IgD-negative memory B cell (primary cell): ENCODE data around the gene EHD4. TPM values are rescaled to one million over a fixed set of nuclear protein-coding genes. Genes with fewer than 3 reads are reported as not detected.

Experiments
- H3K27ac Mint-ChIP-seq, 3 donors: one replicate each; pipeline ENCODE4 v1.8.0; 2020 to 2022; ENCODE audit warnings: mild to moderate bottlenecking in 3 of 3, mixed read lengths in 3 of 3, moderate library complexity in 1 of 3
- H3K27me3 Mint-ChIP-seq: one replicate; pipeline ENCODE4 v1.8.0; 2021; ENCODE audit warnings: mixed read lengths
- H3K36me3 Mint-ChIP-seq: one replicate; pipeline ENCODE4 v1.8.0; 2020; ENCODE audit warnings: mild to moderate bottlenecking, mixed read lengths
- H3K4me1 Mint-ChIP-seq, 3 donors: one replicate each; pipeline ENCODE4 v1.8.0; 2020 to 2022; ENCODE audit warnings: mixed read lengths in 3 of 3, mild to moderate bottlenecking in 1 of 3
- H3K4me3 Mint-ChIP-seq, 4 donors: one replicate each; pipeline ENCODE4 v1.8.0; 2020 to 2022; ENCODE audit warnings: mild to moderate bottlenecking in 4 of 4, mixed read lengths in 4 of 4, moderate library complexity in 3 of 4
- H3K9me3 Mint-ChIP-seq, 3 donors: one replicate each; pipeline ENCODE4 v1.8.0; 2020 to 2021; ENCODE audit warnings: mixed read lengths in 3 of 3, mild to moderate bottlenecking in 1 of 3
- polyA plus RNA-seq: library from polyadenylated mRNA; unstranded; fragments of 300-500 nt; fragmentation: Illumina TruSeq; gene quantifications from one replicate; pipeline ENCODE4 v1.2.3, GENCODE V29; 2021

EHD4 gene
- polyA plus RNA-seq, 1 donor from 2014 or later = 3.8 TPM

- Mint-ChIP-seq H3K9me3 (no peaks in the 10 kb centered on the region), H3K27me3 (peaks cover 1% of the 10 kb centered on the region), H3K4me1 (peaks cover 24 to 37% (median 34%) of the 10 kb centered on the region in 3 donors)
These were observed 39.0 kb downstream of the EHD4 start for GRCh38 chr15:41933326-41933725.

GRCh38 chr15:41932511-41933289 is 39.7 kb downstream of the EHD4 start:
- H3K36me3 Mint-ChIP-seq = peaks cover 3% of the 10 kb centered on the region
- no peaks in the 10 kb centered on the region for H3K9me3 Mint-ChIP-seq
- H3K27me3 Mint-ChIP-seq = peaks cover 1% of the 10 kb centered on the region
- H3K27ac Mint-ChIP-seq = no peak overlapping the region
- H3K4me1 Mint-ChIP-seq = peaks cover 30 to 44% (median 40%) of the 10 kb centered on the region in 3 donors
- H3K4me3 Mint-ChIP-seq = peak overlapping the region in 1 of 4 donors; percentile 10

More at GRCh38 chr15:41933326-41933725, 39.0 kb downstream of the EHD4 start:
- H3K4me3 Mint-ChIP-seq = peak overlapping the region in 1 of 4 donors; percentile 10
- H3K36me3 Mint-ChIP-seq = peaks cover 3% of the 10 kb centered on the region
- H3K27ac Mint-ChIP-seq = no peak overlapping the region

- Mint-ChIP-seq H3K4me1 (peaks cover 31 to 45% (median 43%) of the 10 kb centered on the region in 3 donors), H3K27ac (no peak overlapping the region), H3K4me3 (no peak overlapping the region)
These were observed 40.3 kb downstream of the EHD4 start for GRCh38 chr15:41932101-41932500.

GRCh38 chr15:41930867-41931222 is 41.5 kb downstream of the EHD4 start:
- Mint-ChIP-seq H3K4me1 (peaks cover 38 to 47% (median 44%) of the 10 kb centered on the region in 3 donors), H3K27ac (no peak overlapping the region), H3K27me3 (peaks cover 1% of the 10 kb centered on the region), H3K4me3 (no peak overlapping the region), H3K36me3 (peaks cover 3% of the 10 kb centered on the region), H3K9me3 (no peaks in the 10 kb centered on the region)

More at GRCh38 chr15:41932101-41932500, 40.3 kb downstream of the EHD4 start:
- Mint-ChIP-seq H3K36me3 (peaks cover 3% of the 10 kb centered on the region), H3K27me3 (peaks cover 1% of the 10 kb centered on the region), H3K9me3 (no peaks in the 10 kb centered on the region)

GRCh38 chr15:41930221-41930866 is 42.0 kb downstream of the EHD4 start:
- no peak overlapping the region for H3K4me3 Mint-ChIP-seq
- peaks cover 3% of the 10 kb centered on the region for H3K36me3 Mint-ChIP-seq
- H3K9me3 Mint-ChIP-seq = no peaks in the 10 kb centered on the region
- H3K27ac Mint-ChIP-seq = peak overlapping the region in 1 of 3 donors; percentile 13
- peaks cover 34 to 43% (median 39%) of the 10 kb centered on the region in 3 donors for H3K4me1 Mint-ChIP-seq
- H3K27me3 Mint-ChIP-seq = peaks cover 1% of the 10 kb centered on the region

GRCh38 chr15:41928637-41929620 is 43.4 kb downstream of the EHD4 start:
- Mint-ChIP-seq H3K36me3 (no peaks in the 10 kb centered on the region), H3K4me3 (peak overlapping the region in 3 of 4 donors; percentile 6 to 68 (median 29)), H3K4me1 (peaks cover 29 to 33% (median 31%) of the 10 kb centered on the region in 3 donors), H3K27ac (peak overlapping the region; percentile 65 to 86 (median 83)), H3K9me3 (no peaks in the 10 kb centered on the region), H3K27me3 (peaks cover 1% of the 10 kb centered on the region)

GRCh38 chr15:41928100-41928499 is 44.3 kb downstream of the EHD4 start:
- Mint-ChIP-seq H3K4me3 (peak overlapping the region in 2 of 4 donors; percentile 83 to 86), H3K9me3 (no peaks in the 10 kb centered on the region), H3K4me1 (peaks cover 31 to 41% (median 34%) of the 10 kb centered on the region in 3 donors), H3K27ac (peak overlapping the region in 2 of 3 donors; percentile 10 to 88), H3K36me3 (no peaks in the 10 kb centered on the region), H3K27me3 (peaks cover 1% of the 10 kb centered on the region)

- Mint-ChIP-seq H3K36me3 (no peaks in the 10 kb centered on the region), H3K27ac (peak overlapping the region in 2 of 3 donors; percentile 10 to 88), H3K4me1 (peaks cover 31 to 41% (median 35%) of the 10 kb centered on the region in 3 donors), H3K9me3 (no peaks in the 10 kb centered on the region), H3K27me3 (peaks cover 1% of the 10 kb centered on the region), H3K4me3 (peak overlapping the region in 2 of 4 donors; percentile 47 to 86)
These were observed 44.8 kb downstream of the EHD4 start for GRCh38 chr15:41927536-41927935.

GRCh38 chr15:41926185-41927056 is 45.9 kb downstream of the EHD4 start:
- Mint-ChIP-seq H3K27me3 (peaks cover 1% of the 10 kb centered on the region), H3K9me3 (no peaks in the 10 kb centered on the region), H3K36me3 (no peaks in the 10 kb centered on the region), H3K4me1 (peaks cover 31 to 41% (median 35%) of the 10 kb centered on the region in 3 donors), H3K4me3 (peak overlapping the region in 2 of 4 donors; percentile 31 to 85), H3K27ac (no peak overlapping the region)

GRCh38 chr15:41925086-41925608 is 47.2 kb downstream of the EHD4 start:
- Mint-ChIP-seq H3K4me3 (no peak overlapping the region), H3K9me3 (no peaks in the 10 kb centered on the region), H3K27ac (no peak overlapping the region), H3K4me1 (peaks cover 30 to 47% (median 35%) of the 10 kb centered on the region in 3 donors), H3K27me3 (peaks cover 1% of the 10 kb centered on the region), H3K36me3 (peaks cover 6% of the 10 kb centered on the region)

GRCh38 chr15:41923401-41923997 is 48.9 kb downstream of the EHD4 start:
- Mint-ChIP-seq H3K4me3 (no peak overlapping the region), H3K27ac (peak overlapping the region in 1 of 3 donors; percentile 94), H3K36me3 (peaks cover 6% of the 10 kb centered on the region), H3K27me3 (no peaks in the 10 kb centered on the region), H3K9me3 (no peaks in the 10 kb centered on the region), H3K4me1 (peaks cover 21 to 36% (median 26%) of the 10 kb centered on the region in 3 donors)

GRCh38 chr15:41922353-41922752 is 50.0 kb downstream of the EHD4 start:
- no peak overlapping the region for H3K4me3 Mint-ChIP-seq
- H3K27ac Mint-ChIP-seq = no peak overlapping the region
- H3K36me3 Mint-ChIP-seq = peaks cover 6% of the 10 kb centered on the region

GRCh38 chr15:41921639-41922038 is 50.7 kb downstream of the EHD4 start:
- H3K9me3 Mint-ChIP-seq = no peaks in the 10 kb centered on the region
- no peaks in the 10 kb centered on the region for H3K27me3 Mint-ChIP-seq
- H3K4me1 Mint-ChIP-seq = peaks cover 5 to 19% (median 9%) of the 10 kb centered on the region in 3 donors
- H3K36me3 Mint-ChIP-seq = peaks cover 6% of the 10 kb centered on the region
- no peak overlapping the region for H3K27ac Mint-ChIP-seq
- no peak overlapping the region for H3K4me3 Mint-ChIP-seq

More at GRCh38 chr15:41922353-41922752, 50.0 kb downstream of the EHD4 start:
- Mint-ChIP-seq H3K4me1 (peaks cover 11 to 25% (median 16%) of the 10 kb centered on the region in 3 donors), H3K9me3 (no peaks in the 10 kb centered on the region), H3K27me3 (no peaks in the 10 kb centered on the region)
